Fibroblast of lung (primary cell): ENCODE data around the gene TP73. TPM values are rescaled to one million over a fixed set of nuclear protein-coding genes. Genes with fewer than 3 reads are reported as not detected.

Experiments
- DNase-seq, 2 donors: peaks; one replicate each; pipeline versions ENCODE4 v3.0.0 to v3.0.0-alpha.2; 2010; ENCODE audit warnings: low read depth in 2 of 2
- H2AFZ ChIP-seq: 2 replicates; pipeline ENCODE4 v1.5.1; 2012; ENCODE audit warnings: low read length, control low read depth, inconsistent platforms
- H3K27ac ChIP-seq: 2 replicates; pipeline ENCODE4 v1.5.1; 2011; ENCODE audit warnings: low read length, control low read depth; ENCODE audit not compliant: insufficient read depth
- H3K27me3 ChIP-seq: 2 replicates; pipeline ENCODE4 v1.5.1; 2011; ENCODE audit warnings: mild to moderate bottlenecking, low read length; ENCODE audit not compliant: control insufficient read depth, insufficient read depth
- H3K36me3 ChIP-seq: 2 replicates; pipeline ENCODE4 v1.5.1; 2011; ENCODE audit warnings: low read length; ENCODE audit not compliant: control insufficient read depth, insufficient read depth
- H3K4me1 ChIP-seq: 2 replicates; pipeline ENCODE4 v1.5.1; 2011; ENCODE audit warnings: low read length; ENCODE audit not compliant: control insufficient read depth, insufficient read depth; ENCODE audit errors: extremely low read depth
- H3K4me2 ChIP-seq: 2 replicates; pipeline ENCODE4 v1.5.1; 2011; ENCODE audit warnings: low read length, control low read depth; ENCODE audit not compliant: insufficient read depth; ENCODE audit errors: extremely low read depth
- H3K4me3 ChIP-seq, 4 experiments: fragments of 200-600 bp in 1 of 4; sonication (generic) in 1 of 4; replicated peaks in 1 of 4; 2 replicates each; pipeline ENCODE4 v1.5.1; 2011 to 2016; ENCODE audit warnings: low read length in 4 of 4, low read depth in 3 of 4, mild to moderate bottlenecking in 3 of 4, control low read depth in 2 of 4, inconsistent platforms in 1 of 4, mixed read lengths in 1 of 4; ENCODE audit not compliant: insufficient read depth in 1 of 4; ENCODE audit errors: control extremely low read depth in 1 of 4
- H3K79me2 ChIP-seq: 2 replicates; pipeline ENCODE4 v1.5.1; 2012; ENCODE audit warnings: mild to moderate bottlenecking, low read length, inconsistent platforms; ENCODE audit not compliant: control insufficient read depth, insufficient read depth
- H3K9ac ChIP-seq: 2 replicates; pipeline ENCODE4 v1.5.1; 2011; ENCODE audit warnings: mild to moderate bottlenecking, low read length, control low read depth; ENCODE audit not compliant: insufficient read depth
- H3K9me3 ChIP-seq: 2 replicates; pipeline ENCODE4 v1.5.1; 2012; ENCODE audit warnings: low read depth, low read length; ENCODE audit not compliant: control insufficient read depth, insufficient read depth
- H4K20me1 ChIP-seq: 2 replicates; pipeline ENCODE4 v1.5.1; 2011; ENCODE audit warnings: low read length; ENCODE audit not compliant: control insufficient read depth, insufficient read depth; ENCODE audit errors: extremely low read depth
- CTCF ChIP-seq, 2 donors: IDR thresholded peaks in 1 of 2; conservative IDR thresholded peaks in 1 of 2; 1 replicate in 1 of 2; 2 replicates in 1 of 2; pipeline ENCODE4 v1.5.1; 2011 to 2012; ENCODE audit warnings: low read length in 2 of 2, control low read depth in 1 of 2, inconsistent platforms in 1 of 2, low read depth in 1 of 2, mild to moderate bottlenecking in 1 of 2
- EZH2 ChIP-seq: IDR thresholded peaks from 2 replicates; pipeline ENCODE4 v1.5.1; 2012; ENCODE audit warnings: low read length, control low read depth, mild to moderate bottlenecking; ENCODE audit errors: missing control alignments
- polyA plus RNA-seq, 2 donors: library from polyadenylated mRNA; depleted of rRNA in 1 of 2; stranded (reverse) in 1 of 2; unstranded in 1 of 2; fragments of >200 nt; gene quantifications; 2 replicates each; pipeline ENCODE4 v1.2.1, GENCODE V29; 2011 to 2012; ENCODE audit warnings: missing spikeins in 1 of 2
- total RNA-seq: library from RNA; depleted of rRNA; stranded (reverse); fragments of >200 nt; gene quantifications from 2 replicates; pipeline ENCODE4 v1.2.1, GENCODE V29; 2014

TP73 gene
- total and polyA plus RNA-seq, 2 donors (not counting 1 experiment from before 2014, with no cell fraction given): not detected

GRCh38 chr1:3778590-3779264 lies 126.4 kb downstream of the TP73 start:
- no peak overlapping the region for H3K27ac ChIP-seq
- DNase-seq: no peak
- H3K4me1 ChIP-seq: peaks cover 5% of the 10 kb centered on the region
- peaks cover 13% of the 10 kb centered on the region for H3K36me3 ChIP-seq
- H3K9ac ChIP-seq: no peak overlapping the region
- H2AFZ ChIP-seq: no peak overlapping the region
- TF ChIP-seq EZH2 (no peak), CTCF (conservative IDR thresholded peaks at IDR 0.05 in 1 of 2, IDR thresholded peaks at IDR 0.05 in 1 of 2; ENCODE audit: low read depth in 1 of 2, low read length in 2 of 2) (no peak)
- H3K4me3 ChIP-seq: no peak overlapping the region
- H3K9me3 ChIP-seq: no peaks in the 10 kb centered on the region
- H3K79me2 ChIP-seq: no peaks in the 10 kb centered on the region
- no peaks in the 10 kb centered on the region for H4K20me1 ChIP-seq
- H3K4me2 ChIP-seq: no peak overlapping the region
- no peaks in the 10 kb centered on the region for H3K27me3 ChIP-seq

- TF ChIP-seq CTCF (conservative IDR thresholded peaks at IDR 0.05 in 1 of 2, IDR thresholded peaks at IDR 0.05 in 1 of 2; ENCODE audit: low read depth in 1 of 2, low read length in 2 of 2) (no peak), EZH2 (no peak)
- no peaks in the 10 kb centered on the region for H3K79me2 ChIP-seq
- H3K4me3 ChIP-seq: no peak overlapping the region
- H3K27me3 ChIP-seq: no peaks in the 10 kb centered on the region
- H3K4me2 ChIP-seq: no peak overlapping the region
- no peak overlapping the region for H3K9ac ChIP-seq
- H3K27ac ChIP-seq: no peak overlapping the region
- peaks cover 13% of the 10 kb centered on the region for H3K36me3 ChIP-seq
- no peak for DNase-seq
- no peaks in the 10 kb centered on the region for H4K20me1 ChIP-seq
- peaks cover 5% of the 10 kb centered on the region for H3K4me1 ChIP-seq
- H2AFZ ChIP-seq: no peak overlapping the region
- H3K9me3 ChIP-seq: no peaks in the 10 kb centered on the region
These were observed 127.1 kb downstream of the TP73 start for GRCh38 chr1:3779265-3779911.

GRCh38 chr1:3779912-3780416 lies 127.6 kb downstream of the TP73 start:
- Histone ChIP-seq H4K20me1 (no peaks in the 10 kb centered on the region), H3K27me3 (no peaks in the 10 kb centered on the region), H3K4me1 (peaks cover 5% of the 10 kb centered on the region), H3K4me2 (no peak overlapping the region), H3K9me3 (no peaks in the 10 kb centered on the region), H3K4me3 (no peak overlapping the region), H2AFZ (no peak overlapping the region), H3K36me3 (peaks cover 14% of the 10 kb centered on the region), H3K79me2 (no peaks in the 10 kb centered on the region), H3K27ac (no peak overlapping the region), H3K9ac (no peak overlapping the region)
- DNase-seq: no peak
- TF ChIP-seq CTCF (conservative IDR thresholded peaks at IDR 0.05 in 1 of 2, IDR thresholded peaks at IDR 0.05 in 1 of 2; ENCODE audit: low read depth in 1 of 2, low read length in 2 of 2): no peak
- TF ChIP-seq EZH2: no peak
